ENCODE measurements around the gene GPR15. TPM values are rescaled to one million over a fixed set of nuclear protein-coding genes. Genes with fewer than 3 reads are reported as not detected.
A peak's percentile ranks its signal among the peaks of the same experiment; 100 is the strongest.

Gene GPR15
- total and polyA plus RNA-seq, 4 donors = 0.12 to 1.2 (median 0.35) TPM

GRCh38 chr3:98518816-98519215 lies 13.0 kb upstream of the GPR15 start:
- no peaks in the 10 kb centered on the region for H3K27me3 ChIP-seq (ENCODE audit: control insufficient read depth in 3 of 3, insufficient read depth in 3 of 3, low read length in 2 of 3)
- peaks cover 0 to 1% (median 0%) of the 10 kb centered on the region in 4 donors for H3K9me3 ChIP-seq (ENCODE audit: control insufficient read depth in 4 of 4, insufficient read depth in 3 of 4, low read length in 3 of 4)
- no peak overlapping the region for H3K27ac ChIP-seq (ENCODE audit: low read depth in 1 of 2, low read length in 1 of 2)
- H3K9ac ChIP-seq (ENCODE audit: insufficient read depth in 1 of 2, low read length in 2 of 2) = no peak overlapping the region
- TF ChIP-seq, protein P1, sequence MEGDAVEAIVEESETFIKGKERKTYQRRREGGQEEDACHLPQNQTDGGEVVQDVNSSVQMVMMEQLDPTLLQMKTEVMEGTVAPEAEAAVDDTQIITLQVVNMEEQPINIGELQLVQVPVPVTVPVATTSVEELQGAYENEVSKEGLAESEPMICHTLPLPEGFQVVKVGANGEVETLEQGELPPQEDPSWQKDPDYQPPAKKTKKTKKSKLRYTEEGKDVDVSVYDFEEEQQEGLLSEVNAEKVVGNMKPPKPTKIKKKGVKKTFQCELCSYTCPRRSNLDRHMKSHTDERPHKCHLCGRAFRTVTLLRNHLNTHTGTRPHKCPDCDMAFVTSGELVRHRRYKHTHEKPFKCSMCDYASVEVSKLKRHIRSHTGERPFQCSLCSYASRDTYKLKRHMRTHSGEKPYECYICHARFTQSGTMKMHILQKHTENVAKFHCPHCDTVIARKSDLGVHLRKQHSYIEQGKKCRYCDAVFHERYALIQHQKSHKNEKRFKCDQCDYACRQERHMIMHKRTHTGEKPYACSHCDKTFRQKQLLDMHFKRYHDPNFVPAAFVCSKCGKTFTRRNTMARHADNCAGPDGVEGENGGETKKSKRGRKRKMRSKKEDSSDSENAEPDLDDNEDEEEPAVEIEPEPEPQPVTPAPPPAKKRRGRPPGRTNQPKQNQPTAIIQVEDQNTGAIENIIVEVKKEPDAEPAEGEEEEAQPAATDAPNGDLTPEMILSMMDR (IDR thresholded peaks at IDR 0.05; ENCODE audit: control extremely low read depth, extremely low read depth) = no peak
- ATAC-seq (ENCODE audit: insufficient read depth, low FRiP score) (no peak), DNase-seq (no peak)
- peaks cover 4 to 24% (median 15%) of the 10 kb centered on the region in 4 donors for H3K36me3 ChIP-seq (ENCODE audit: control insufficient read depth in 4 of 4, insufficient read depth in 4 of 4, low read length in 4 of 4)
- peaks cover 0 to 15% (median 3%) of the 10 kb centered on the region in 5 donors for H3K4me1 ChIP-seq (ENCODE audit: control insufficient read depth in 5 of 5, insufficient read depth in 5 of 5, low read length in 5 of 5)
- H3K4me3 ChIP-seq = no peak overlapping the region
- WGBS, 2 donors = 98 to 100% methylated on average over 2 of the region's 2 CpGs

DNA sequence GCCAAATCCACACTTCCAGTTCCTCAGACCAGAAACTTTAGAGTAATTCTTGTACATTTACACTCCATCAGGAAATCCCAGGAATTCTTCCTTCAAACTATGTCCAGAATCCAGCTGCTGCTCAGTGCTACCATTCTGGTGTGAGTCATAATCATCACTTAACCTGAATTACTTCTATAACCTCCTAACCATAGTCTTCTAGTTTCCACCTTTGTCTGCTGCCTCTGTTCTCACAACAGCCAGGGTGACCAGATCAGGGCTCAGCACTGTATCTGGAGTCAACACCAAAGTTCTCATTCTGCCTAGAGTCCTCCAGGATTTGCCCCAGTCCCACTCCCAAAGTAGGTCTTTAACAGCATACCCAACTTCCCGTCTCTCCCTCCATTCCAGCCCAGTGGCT lies 12.4 kb upstream of the GPR15 start:
- H3K9me3 ChIP-seq (ENCODE audit: control insufficient read depth in 4 of 4, insufficient read depth in 3 of 4, low read length in 3 of 4) = peaks cover 0 to 1% (median 0%) of the 10 kb centered on the region in 4 donors
- no peaks in the 10 kb centered on the region for H3K27me3 ChIP-seq (ENCODE audit: control insufficient read depth in 3 of 3, insufficient read depth in 3 of 3, low read length in 2 of 3)
- H3K27ac ChIP-seq (ENCODE audit: low read depth in 1 of 2, low read length in 1 of 2) = no peak overlapping the region
- no peak for DNase-seq
- H3K9ac ChIP-seq (ENCODE audit: insufficient read depth in 1 of 2, low read length in 2 of 2) = no peak overlapping the region
- peaks cover 0 to 15% (median 3%) of the 10 kb centered on the region in 5 donors for H3K4me1 ChIP-seq (ENCODE audit: control insufficient read depth in 5 of 5, insufficient read depth in 5 of 5, low read length in 5 of 5)
- ATAC-seq (ENCODE audit: insufficient read depth, low FRiP score) = no peak
- H3K36me3 ChIP-seq (ENCODE audit: control insufficient read depth in 4 of 4, insufficient read depth in 4 of 4, low read length in 4 of 4) = peaks cover 4 to 23% (median 15%) of the 10 kb centered on the region in 4 donors
- 0 to 100% methylated on average over 1 of the region's 1 CpG for WGBS, 2 donors
- TF ChIP-seq, protein P1 (IDR thresholded peaks at IDR 0.05; ENCODE audit: control extremely low read depth, extremely low read depth) = no peak
- no peak overlapping the region for H3K4me3 ChIP-seq

GRCh38 chr3:98521897-98522543 lies 9.8 kb upstream of the GPR15 start:
- DNase-seq (peak; percentile 46 to 79 (median 73)), ATAC-seq (ENCODE audit: insufficient read depth, low FRiP score) (peak; percentile 29)
- Histone ChIP-seq H3K4me3 (peak overlapping the region; percentile 84), H3K36me3 (ENCODE audit: control insufficient read depth in 4 of 4, insufficient read depth in 4 of 4, low read length in 4 of 4) (peaks cover 0 to 19% (median 11%) of the 10 kb centered on the region in 4 donors), H3K27ac (ENCODE audit: low read depth in 1 of 2, low read length in 1 of 2) (peak overlapping the region; percentile 96 to 99), H3K27me3 (ENCODE audit: control insufficient read depth in 3 of 3, insufficient read depth in 3 of 3, low read length in 2 of 3) (no peaks in the 10 kb centered on the region), H3K9ac (ENCODE audit: insufficient read depth in 1 of 2, low read length in 2 of 2) (peak overlapping the region; percentile 83 to 86), H3K4me1 (ENCODE audit: control insufficient read depth in 5 of 5, insufficient read depth in 5 of 5, low read length in 5 of 5) (peaks cover 0 to 15% (median 3%) of the 10 kb centered on the region in 5 donors), H3K9me3 (ENCODE audit: control insufficient read depth in 4 of 4, insufficient read depth in 3 of 4, low read length in 3 of 4) (no peaks in the 10 kb centered on the region)
- 0 to 1% methylated on average over 16 of the region's 16 CpGs for WGBS, 2 donors
- TF ChIP-seq, protein P1 (IDR thresholded peaks at IDR 0.05; ENCODE audit: control extremely low read depth, extremely low read depth) = no peak
